ENCODE data around the gene ARHGAP26. TPM values are rescaled to one million over a fixed set of nuclear protein-coding genes. Genes with fewer than 3 reads are reported as not detected.

The ARHGAP26 gene
- total and polyA plus RNA-seq, 7 experiments from 2014 or later: 10.5 to 123 (median 22.7) TPM

- Histone ChIP-seq H3K9me3 (ENCODE audit: control insufficient read depth in 2 of 3, low read length in 3 of 3) (no peaks in the 10 kb centered on the region), H3K4me1 (ENCODE audit: control insufficient read depth in 2 of 2, insufficient read depth in 2 of 2, low read length in 2 of 2) (no peaks in the 10 kb centered on the region), H3K36me3 (ENCODE audit: control insufficient read depth in 2 of 3, insufficient read depth in 3 of 3, low read length in 3 of 3) (no peaks in the 10 kb centered on the region), H3K4me3 (ENCODE audit: low read length) (no peak overlapping the region), H3K27me3 (ENCODE audit: control insufficient read depth in 2 of 2, insufficient read depth in 2 of 2, low read length in 2 of 2) (no peaks in the 10 kb centered on the region), H3K27ac (ENCODE audit: low read depth, low read length) (no peak overlapping the region)
- Mint-ChIP-seq H3K4me1 (peaks cover 0 to 3% (median 0%) of the 10 kb centered on the region in 7 donors), H3K27ac (no peak overlapping the region), H3K36me3 (peaks cover 0 to 9% (median 0%) of the 10 kb centered on the region in 5 donors), H3K4me3 (no peak overlapping the region), H3K27me3 (peaks cover 0 to 5% (median 0%) of the 10 kb centered on the region in 5 donors), H3K9me3 (peaks cover 0 to 5% (median 0%) of the 10 kb centered on the region in 11 donors)
- no peak for DNase-seq
- intact Hi-C loops (cut with micrococcal nuclease): no loop called here
- no peak for ATAC-seq
- ChIA-PET CTCF (no interaction called here), POLR2A (no interaction called here)
These were observed 468.4 kb downstream of the ARHGAP26 start for GRCh38 chr5:143238620-143239019.

GRCh38 chr5:143239882-143240518, 469.8 kb downstream of the ARHGAP26 start:
- Mint-ChIP-seq H3K27me3 (peaks cover 0 to 5% (median 0%) of the 10 kb centered on the region in 5 donors), H3K4me3 (no peak overlapping the region), H3K27ac (no peak overlapping the region), H3K36me3 (peaks cover 0 to 6% (median 0%) of the 10 kb centered on the region in 5 donors), H3K9me3 (peaks cover 0 to 5% (median 0%) of the 10 kb centered on the region in 11 donors), H3K4me1 (no peaks in the 10 kb centered on the region)
- ATAC-seq: no peak
- ChIA-PET CTCF (no interaction called here), POLR2A (no interaction called here)
- Histone ChIP-seq H3K4me1 (ENCODE audit: control insufficient read depth in 2 of 2, insufficient read depth in 2 of 2, low read length in 2 of 2) (no peaks in the 10 kb centered on the region), H3K36me3 (ENCODE audit: control insufficient read depth in 2 of 3, insufficient read depth in 3 of 3, low read length in 3 of 3) (no peaks in the 10 kb centered on the region), H3K9me3 (ENCODE audit: control insufficient read depth in 2 of 3, low read length in 3 of 3) (no peaks in the 10 kb centered on the region), H3K27ac (ENCODE audit: low read depth, low read length) (no peak overlapping the region), H3K4me3 (ENCODE audit: low read length) (no peak overlapping the region), H3K27me3 (ENCODE audit: control insufficient read depth in 2 of 2, insufficient read depth in 2 of 2, low read length in 2 of 2) (no peaks in the 10 kb centered on the region)
- DNase-seq: no peak
- intact Hi-C loops (cut with micrococcal nuclease): no loop called here

GRCh38 chr5:143241892-143242291, 471.7 kb downstream of the ARHGAP26 start:
- no peak overlapping the region for H3K4me3 ChIP-seq (ENCODE audit: low read length)
- H3K36me3 ChIP-seq (ENCODE audit: control insufficient read depth in 2 of 3, insufficient read depth in 3 of 3, low read length in 3 of 3): no peaks in the 10 kb centered on the region
- peaks cover 0 to 11% (median 2%) of the 10 kb centered on the region in 11 donors for H3K9me3 Mint-ChIP-seq
- POLR2A ChIA-PET: no interaction called here
- no peaks in the 10 kb centered on the region for H3K27me3 ChIP-seq (ENCODE audit: control insufficient read depth in 2 of 2, insufficient read depth in 2 of 2, low read length in 2 of 2)
- CTCF ChIA-PET: no interaction called here
- intact Hi-C loops (cut with micrococcal nuclease): no loop called here
- no peaks in the 10 kb centered on the region for H3K4me1 Mint-ChIP-seq
- H3K4me3 Mint-ChIP-seq: no peak overlapping the region
- H3K9me3 ChIP-seq (ENCODE audit: control insufficient read depth in 2 of 3, low read length in 3 of 3): no peaks in the 10 kb centered on the region
- no peak overlapping the region for H3K27ac ChIP-seq (ENCODE audit: low read depth, low read length)
- DNase-seq (no peak), ATAC-seq (no peak)
- H3K27ac Mint-ChIP-seq: no peak overlapping the region
- peaks cover 0 to 5% (median 0%) of the 10 kb centered on the region in 5 donors for H3K36me3 Mint-ChIP-seq
- no peaks in the 10 kb centered on the region for H3K4me1 ChIP-seq (ENCODE audit: control insufficient read depth in 2 of 2, insufficient read depth in 2 of 2, low read length in 2 of 2)
- no peaks in the 10 kb centered on the region for H3K27me3 Mint-ChIP-seq

GRCh38 chr5:143243103-143243502, 472.9 kb downstream of the ARHGAP26 start:
- Histone ChIP-seq H3K36me3 (ENCODE audit: control insufficient read depth in 2 of 3, insufficient read depth in 3 of 3, low read length in 3 of 3) (no peaks in the 10 kb centered on the region), H3K4me1 (ENCODE audit: control insufficient read depth in 2 of 2, insufficient read depth in 2 of 2, low read length in 2 of 2) (no peaks in the 10 kb centered on the region), H3K27me3 (ENCODE audit: control insufficient read depth in 2 of 2, insufficient read depth in 2 of 2, low read length in 2 of 2) (no peaks in the 10 kb centered on the region), H3K4me3 (ENCODE audit: low read length) (no peak overlapping the region), H3K9me3 (ENCODE audit: control insufficient read depth in 2 of 3, low read length in 3 of 3) (no peaks in the 10 kb centered on the region), H3K27ac (ENCODE audit: low read depth, low read length) (no peak overlapping the region)
- DNase-seq: no peak
- Mint-ChIP-seq H3K4me3 (no peak overlapping the region), H3K4me1 (no peaks in the 10 kb centered on the region), H3K9me3 (peaks cover 0 to 18% (median 2%) of the 10 kb centered on the region in 11 donors), H3K36me3 (peaks cover 0 to 11% (median 0%) of the 10 kb centered on the region in 5 donors), H3K27ac (no peak overlapping the region), H3K27me3 (no peaks in the 10 kb centered on the region)
- no peak for ATAC-seq
- POLR2A ChIA-PET: no interaction called here
- CTCF ChIA-PET: no interaction called here
- intact Hi-C loops (cut with micrococcal nuclease): no loop called here

GRCh38 chr5:143244000-143244736, 474.0 kb downstream of the ARHGAP26 start:
- H3K27me3 ChIP-seq (ENCODE audit: control insufficient read depth in 2 of 2, insufficient read depth in 2 of 2, low read length in 2 of 2): no peaks in the 10 kb centered on the region
- no peaks in the 10 kb centered on the region for H3K4me1 Mint-ChIP-seq
- H3K27ac Mint-ChIP-seq: no peak overlapping the region
- ChIA-PET CTCF (no interaction called here), POLR2A (no interaction called here)
- DNase-seq (no peak), ATAC-seq (no peak)
- H3K4me1 ChIP-seq (ENCODE audit: control insufficient read depth in 2 of 2, insufficient read depth in 2 of 2, low read length in 2 of 2): no peaks in the 10 kb centered on the region
- intact Hi-C loops (cut with micrococcal nuclease): no loop called here
- H3K27ac ChIP-seq (ENCODE audit: low read depth, low read length): no peak overlapping the region
- no peaks in the 10 kb centered on the region for H3K27me3 Mint-ChIP-seq
- no peak overlapping the region for H3K4me3 ChIP-seq (ENCODE audit: low read length)
- no peaks in the 10 kb centered on the region for H3K36me3 ChIP-seq (ENCODE audit: control insufficient read depth in 2 of 3, insufficient read depth in 3 of 3, low read length in 3 of 3)
- H3K4me3 Mint-ChIP-seq: no peak overlapping the region
- peaks cover 0 to 16% (median 2%) of the 10 kb centered on the region in 11 donors for H3K9me3 Mint-ChIP-seq
- no peaks in the 10 kb centered on the region for H3K9me3 ChIP-seq (ENCODE audit: control insufficient read depth in 2 of 3, low read length in 3 of 3)
- peaks cover 0 to 9% (median 0%) of the 10 kb centered on the region in 5 donors for H3K36me3 Mint-ChIP-seq

GRCh38 chr5:143244990-143245389, 474.8 kb downstream of the ARHGAP26 start:
- peaks cover 0 to 16% (median 2%) of the 10 kb centered on the region in 11 donors for H3K9me3 Mint-ChIP-seq
- ChIA-PET POLR2A (no interaction called here), CTCF (no interaction called here)
- peaks cover 0 to 9% (median 0%) of the 10 kb centered on the region in 5 donors for H3K36me3 Mint-ChIP-seq
- no peak for ATAC-seq
- Histone ChIP-seq H3K27ac (ENCODE audit: low read depth, low read length) (no peak overlapping the region), H3K9me3 (ENCODE audit: control insufficient read depth in 2 of 3, low read length in 3 of 3) (no peaks in the 10 kb centered on the region), H3K4me1 (ENCODE audit: control insufficient read depth in 2 of 2, insufficient read depth in 2 of 2, low read length in 2 of 2) (no peaks in the 10 kb centered on the region), H3K4me3 (ENCODE audit: low read length) (no peak overlapping the region), H3K36me3 (ENCODE audit: control insufficient read depth in 2 of 3, insufficient read depth in 3 of 3, low read length in 3 of 3) (no peaks in the 10 kb centered on the region), H3K27me3 (ENCODE audit: control insufficient read depth in 2 of 2, insufficient read depth in 2 of 2, low read length in 2 of 2) (no peaks in the 10 kb centered on the region)
- intact Hi-C loops (cut with micrococcal nuclease): no loop called here
- H3K27me3 Mint-ChIP-seq: no peaks in the 10 kb centered on the region
- H3K27ac Mint-ChIP-seq: no peak overlapping the region
- DNase-seq: no peak
- no peak overlapping the region for H3K4me3 Mint-ChIP-seq
- no peaks in the 10 kb centered on the region for H3K4me1 Mint-ChIP-seq

Measured in naive thymus-derived CD4-positive, alpha-beta T cell (primary cell).